Pancreas (tissue), 10 donors: Measurements from ENCODE around the gene NDUFAF3. TPM values are rescaled to one million over a fixed set of nuclear protein-coding genes. Genes with fewer than 3 reads are reported as not detected.

Source experiments
- ATAC-seq, 4 donors: fragments of 200-7000 bp; cut with Tn5 transposase; one replicate each; pipeline versions ENCODE4 v1.8.0 to v1.9.1; 2020; ENCODE audit warnings: mild to moderate bottlenecking in 4 of 4, moderate library complexity in 4 of 4
- DNase-seq, 6 donors: peaks; one replicate each; pipeline ENCODE4 v3.0.0-alpha.2; 2020
- FAIRE-seq: peaks from 2 replicates; lab custom pipeline; 2012; peaks lifted over from hg19 to GRCh38; lab: Jason Lieb, UNC
- H3K27ac ChIP-seq, 4 donors: fragments of 200-600 bp; sonication (generic); 1 replicate in 3 of 4; 2 replicates in 1 of 4; pipeline versions ENCODE4 v1.5.0 to v1.8.0; 2020
- H3K27me3 ChIP-seq, 4 donors: fragments of 200-600 bp; one replicate each; pipeline ENCODE4 v1.8.0; 2021
- H3K36me3 ChIP-seq, 3 donors: fragments of 200-600 bp; sonication (generic) in 1 of 3; one replicate each; pipeline versions ENCODE4 v1.5.0 to v1.8.0; 2020 to 2021
- H3K4me1 ChIP-seq, 3 donors: fragments of 200-600 bp; one replicate each; pipeline ENCODE4 v1.8.0; 2021
- H3K4me3 ChIP-seq, 4 donors: fragments of 200-600 bp; sonication (generic) in 2 of 4; one replicate each; pipeline versions ENCODE4 v1.5.0 to v1.8.0; 2020 to 2021
- H3K9me3 ChIP-seq, 4 donors: fragments of 200-600 bp; one replicate each; pipeline ENCODE4 v1.8.0; 2021
- CTCF ChIP-seq, 4 donors: fragments of 200-600 bp; sonication (generic) in 3 of 4; IDR thresholded peaks; one replicate each; pipeline versions ENCODE4 v1.5.0 to v1.8.0; 2021; ENCODE audit warnings: antibody characterized with exemption in 4 of 4
- WGBS, 2 donors: extraction: QIAGEN DNeasy Blood & Tissue Kit; methylation state at CpG; one replicate each; pipeline ENCODE4 v1.1.7; 2013; 5-methylcytosine and 5-hydroxymethylcytosine counted together
- intact Hi-C, 3 donors: fragments of 100-400 bp; cut with DNase I; formaldehyde crosslinking; loops; one replicate each; pipeline versions ENCODE4 v1.11.1 to v1.14.2; 2022
- polyA plus RNA-seq, 2 donors: library from polyadenylated mRNA; stranded (reverse); fragments of 200-250 nt; gene quantifications; one replicate each; pipeline ENCODE4 v1.2.3, GENCODE V29; 2013
- total RNA-seq, 6 donors: library from RNA; stranded (reverse); fragmentation: NEBNext Ultra II Directional in 4 of 6; extraction: Animal tissue kit (Norgen Biotek cat#: 25700) in 4 of 6; gene quantifications; one replicate each; pipeline versions ENCODE4 v1.2.1 to v1.2.4, GENCODE V29; 2021 to 2023
- donor health status: healthy with polysubstance abuse.
- donor health status: DM: no; HTN: no; CAD: no; lungs with moderate emphysema.
- donor health status: DM: no; HTN: no; CAD: no.
- donor health status: control.
- donor health status: control.
- donor health status: Bipolar disorder and iron deficiency.
- donor health status: DM: yes; HTN: yes; CAD: no.
- donor health status: DM: no; HTN: no; CAD: no.
- donor health status: DM: no; HTN: no; CAD: no.
- donor health status: DM: yes; HTN: yes; CAD: no.

Gene NDUFAF3
- total and polyA plus RNA-seq, 8 donors = 20.9 to 72.1 (median 33.4) TPM

- no peak for ATAC-seq
- WGBS, 2 donors = 71 to 76% methylated on average over 3 of the region's 3 CpGs
- Histone ChIP-seq H3K36me3 (peaks cover 0 to under 1% (median 0%) of the 10 kb centered on the region in 3 donors), H3K4me3 (no peak overlapping the region), H3K27ac (no peak overlapping the region), H3K4me1 (peaks cover 0 to 18% (median 17%) of the 10 kb centered on the region in 3 donors), H3K9me3 (no peaks in the 10 kb centered on the region), H3K27me3 (no peaks in the 10 kb centered on the region)
- intact Hi-C loops = no loop called here
- FAIRE-seq = no peak
- no peak for TF ChIP-seq CTCF (IDR thresholded peaks at IDR 0.05)
- DNase-seq = no peak
Observed at GRCh38 chr3:49009396-49009795, 12.5 kb upstream of the NDUFAF3 start.

GRCh38 chr3:49012441-49013017, 9.4 kb upstream of the NDUFAF3 start:
- no peak for TF ChIP-seq CTCF (IDR thresholded peaks at IDR 0.05)
- ATAC-seq (peak; percentile 5 to 31 (median 14)), FAIRE-seq (no peak), DNase-seq (peak in 4 of 6 donors; percentile 61 to 83 (median 70))
- 34 to 37% methylated on average over 17 of the region's 17 CpGs for WGBS, 2 donors
- H3K27me3 ChIP-seq = no peaks in the 10 kb centered on the region
- peak overlapping the region in 2 of 4 donors; percentile 10 to 15 for H3K27ac ChIP-seq
- peaks cover 0 to 17% (median 15%) of the 10 kb centered on the region in 3 donors for H3K4me1 ChIP-seq
- no peaks in the 10 kb centered on the region for H3K9me3 ChIP-seq
- intact Hi-C loops = no loop called here
- H3K36me3 ChIP-seq = peaks cover 0 to 20% (median 11%) of the 10 kb centered on the region in 3 donors
- H3K4me3 ChIP-seq = no peak overlapping the region

DNA sequence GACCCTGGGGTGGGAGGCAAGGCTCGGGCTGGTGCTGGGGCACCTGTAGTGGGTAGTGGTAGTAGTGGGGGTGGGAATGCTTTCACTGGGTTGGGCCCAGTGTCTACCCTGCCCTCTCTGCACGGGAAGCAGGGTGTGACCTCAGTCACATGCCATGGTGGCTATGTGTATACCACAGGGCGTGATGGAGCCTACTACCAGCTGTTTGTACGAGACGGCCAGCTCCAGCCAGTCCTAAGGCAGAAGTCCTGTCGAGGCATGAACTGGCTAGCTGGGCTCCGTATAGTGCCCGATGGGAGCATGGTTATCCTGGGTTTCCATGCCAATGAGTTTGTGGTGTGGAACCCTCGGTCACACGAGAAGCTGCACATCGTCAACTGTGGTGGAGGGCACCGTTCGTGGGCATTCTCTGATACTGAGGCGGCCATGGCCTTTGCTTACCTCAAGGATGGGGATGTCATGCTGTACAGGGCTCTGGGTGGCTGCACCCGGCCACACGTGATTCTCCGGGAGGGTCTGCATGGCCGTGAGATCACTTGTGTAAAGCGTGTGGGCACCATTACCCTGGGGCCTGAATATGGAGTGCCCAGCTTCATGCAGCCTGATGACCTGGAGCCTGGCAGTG, 8.7 kb upstream of the NDUFAF3 start:
- H3K27me3 ChIP-seq = no peaks in the 10 kb centered on the region
- FAIRE-seq (no peak), DNase-seq (peak in 2 of 6 donors; percentile 11 to 55), ATAC-seq (no peak)
- H3K4me1 ChIP-seq = peaks cover 0 to 17% (median 14%) of the 10 kb centered on the region in 3 donors
- H3K27ac ChIP-seq = no peak overlapping the region
- no peak overlapping the region for H3K4me3 ChIP-seq
- TF ChIP-seq CTCF (IDR thresholded peaks at IDR 0.05) = no peak
- H3K9me3 ChIP-seq = no peaks in the 10 kb centered on the region
- intact Hi-C loops = no loop called here
- 77 to 86% methylated on average over 19 of the region's 19 CpGs for WGBS, 2 donors
- peaks cover 0 to 20% (median 11%) of the 10 kb centered on the region in 3 donors for H3K36me3 ChIP-seq

GRCh38 chr3:49013738-49014660, 7.9 kb upstream of the NDUFAF3 start:
- ATAC-seq = peak in 3 of 4 donors; percentile 13 to 30 (median 24)
- 85 to 86% methylated on average over 24 of the region's 24 CpGs for WGBS, 2 donors
- Histone ChIP-seq H3K36me3 (peaks cover 0 to 20% (median 11%) of the 10 kb centered on the region in 3 donors), H3K4me3 (no peak overlapping the region), H3K27ac (no peak overlapping the region), H3K27me3 (no peaks in the 10 kb centered on the region), H3K4me1 (peaks cover 2 to 17% (median 13%) of the 10 kb centered on the region in 3 donors), H3K9me3 (no peaks in the 10 kb centered on the region)
- TF ChIP-seq CTCF (IDR thresholded peaks at IDR 0.05) = peak in 2 of 4 donors; percentile 30 to 33
- intact Hi-C loops = no loop called here
- FAIRE-seq = no peak
- peak in 4 of 6 donors; percentile 21 to 83 (median 68) for DNase-seq
